ENCODE measurements around the gene GALNTL6.

The GALNTL6 gene

DNA sequence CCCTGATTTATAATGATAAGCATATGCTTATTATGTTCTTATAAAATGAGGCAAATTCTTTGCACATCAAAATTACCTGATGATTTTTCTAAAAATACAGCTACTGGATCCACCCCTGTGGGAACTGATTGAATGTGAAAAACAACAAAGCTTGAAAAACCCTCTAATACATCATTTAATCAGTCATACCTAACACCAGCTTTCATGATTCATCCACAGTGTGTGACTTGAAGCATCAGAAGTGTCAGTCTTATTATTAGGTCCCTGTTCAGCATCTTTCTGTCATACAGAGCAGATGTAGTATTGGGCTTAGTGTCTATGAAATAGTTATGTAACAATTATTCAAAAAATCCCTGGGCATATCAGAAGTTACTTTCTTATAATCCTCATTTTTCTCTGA, 684.1 kb downstream of the GALNTL6 start:
- TF ChIP-seq, protein P1, sequence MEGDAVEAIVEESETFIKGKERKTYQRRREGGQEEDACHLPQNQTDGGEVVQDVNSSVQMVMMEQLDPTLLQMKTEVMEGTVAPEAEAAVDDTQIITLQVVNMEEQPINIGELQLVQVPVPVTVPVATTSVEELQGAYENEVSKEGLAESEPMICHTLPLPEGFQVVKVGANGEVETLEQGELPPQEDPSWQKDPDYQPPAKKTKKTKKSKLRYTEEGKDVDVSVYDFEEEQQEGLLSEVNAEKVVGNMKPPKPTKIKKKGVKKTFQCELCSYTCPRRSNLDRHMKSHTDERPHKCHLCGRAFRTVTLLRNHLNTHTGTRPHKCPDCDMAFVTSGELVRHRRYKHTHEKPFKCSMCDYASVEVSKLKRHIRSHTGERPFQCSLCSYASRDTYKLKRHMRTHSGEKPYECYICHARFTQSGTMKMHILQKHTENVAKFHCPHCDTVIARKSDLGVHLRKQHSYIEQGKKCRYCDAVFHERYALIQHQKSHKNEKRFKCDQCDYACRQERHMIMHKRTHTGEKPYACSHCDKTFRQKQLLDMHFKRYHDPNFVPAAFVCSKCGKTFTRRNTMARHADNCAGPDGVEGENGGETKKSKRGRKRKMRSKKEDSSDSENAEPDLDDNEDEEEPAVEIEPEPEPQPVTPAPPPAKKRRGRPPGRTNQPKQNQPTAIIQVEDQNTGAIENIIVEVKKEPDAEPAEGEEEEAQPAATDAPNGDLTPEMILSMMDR (IDR thresholded peaks at IDR 0.05; ENCODE audit: insufficient read depth, low read length, poor library complexity, severe bottlenecking), result no peak
- H3K4me3 ChIP-seq (replicated peaks; ENCODE audit: low read depth, low read length), result no peak overlapping the region
- DNase-seq (ENCODE audit: extremely low read depth, insufficient read length), result no peak
- H3K27me3 ChIP-seq (replicated peaks; ENCODE audit: control insufficient read depth, insufficient read depth, low read length), result no peaks in the 10 kb centered on the region
- H3K36me3 ChIP-seq (ENCODE audit: control insufficient read depth, insufficient read depth, low read length), result no peaks in the 10 kb centered on the region

DNA sequence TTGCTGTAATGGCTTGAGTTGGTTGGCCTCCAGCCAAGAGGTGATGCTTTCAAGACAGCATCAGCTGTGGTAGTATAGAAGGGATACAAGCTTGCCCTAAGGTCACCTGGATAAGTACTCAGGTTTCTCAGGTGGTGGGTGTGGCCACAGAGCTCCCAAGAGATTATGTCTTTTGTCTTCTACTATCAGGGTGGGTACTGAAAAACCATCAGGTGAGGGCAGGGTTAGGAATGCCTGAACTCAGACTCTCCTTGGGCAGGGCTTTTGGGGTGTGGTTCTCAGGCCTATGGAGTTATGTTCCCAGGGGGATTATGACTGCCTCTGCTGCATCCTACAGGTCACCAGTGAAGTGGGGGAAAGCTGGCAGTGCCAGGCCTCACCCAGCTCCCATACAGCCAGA, 700.8 kb downstream of the GALNTL6 start:
- H3K36me3 ChIP-seq (ENCODE audit: control insufficient read depth, insufficient read depth, low read length), result no peaks in the 10 kb centered on the region
- DNase-seq (ENCODE audit: extremely low read depth, insufficient read length), result no peak
- no peak overlapping the region for H3K4me3 ChIP-seq (replicated peaks; ENCODE audit: low read depth, low read length)
- no peaks in the 10 kb centered on the region for H3K27me3 ChIP-seq (replicated peaks; ENCODE audit: control insufficient read depth, insufficient read depth, low read length)
- TF ChIP-seq, protein P1 (IDR thresholded peaks at IDR 0.05; ENCODE audit: insufficient read depth, low read length, poor library complexity, severe bottlenecking), result no peak

DNA sequence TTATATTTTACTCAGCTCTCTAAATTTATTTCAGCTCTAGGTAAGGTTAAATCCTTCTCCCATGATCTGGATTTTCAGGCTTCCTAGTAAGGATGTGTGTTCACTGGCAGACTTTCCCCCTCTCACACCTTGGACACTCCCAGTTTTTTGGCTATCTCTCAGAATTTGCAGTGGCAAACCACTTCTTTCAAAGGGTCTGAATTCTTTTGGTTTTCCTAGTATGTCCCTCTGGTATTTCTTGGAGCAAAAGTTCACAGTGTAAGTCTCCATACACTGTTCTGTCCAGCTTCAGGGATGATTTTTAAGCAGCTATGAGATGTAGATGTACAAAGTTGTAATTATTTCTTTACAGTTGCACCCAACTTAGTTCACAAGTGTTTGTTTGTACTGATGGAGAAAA, 701.6 kb downstream of the GALNTL6 start:
- DNase-seq (ENCODE audit: extremely low read depth, insufficient read length), result no peak

DNA sequence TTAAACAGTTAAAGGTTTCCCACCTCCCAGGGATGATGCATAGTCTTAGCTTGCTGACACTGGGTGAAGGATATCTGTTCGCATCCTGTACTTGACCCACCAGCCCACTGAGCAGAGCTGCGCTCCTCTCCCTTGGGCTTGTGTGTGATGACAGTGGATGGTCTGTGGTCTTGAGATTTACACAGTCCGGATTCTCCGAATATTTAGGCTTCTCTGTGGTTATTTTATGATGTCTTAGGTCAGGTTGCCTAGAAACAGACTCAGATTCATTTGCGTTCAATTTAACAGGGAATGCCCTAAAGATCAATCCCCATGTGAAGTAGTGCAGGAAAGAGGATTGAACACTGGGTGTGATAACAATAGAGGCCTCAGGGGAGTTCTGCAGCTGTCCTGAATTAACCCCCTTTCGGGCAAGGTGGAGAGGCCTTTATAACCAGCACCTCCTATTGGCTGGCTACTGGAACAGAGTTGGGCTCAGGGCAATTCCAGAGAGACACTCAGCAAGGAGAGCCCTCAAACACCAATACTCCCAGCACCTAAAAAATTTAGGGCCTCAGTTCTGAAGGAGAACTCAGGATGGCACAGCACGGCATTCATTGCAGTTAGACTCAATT, 702.2 kb downstream of the GALNTL6 start:
- no peaks in the 10 kb centered on the region for H3K27me3 ChIP-seq (replicated peaks; ENCODE audit: control insufficient read depth, insufficient read depth, low read length)
- DNase-seq (ENCODE audit: extremely low read depth, insufficient read length), result no peak
- H3K4me3 ChIP-seq (replicated peaks; ENCODE audit: low read depth, low read length), result no peak overlapping the region
- no peaks in the 10 kb centered on the region for H3K36me3 ChIP-seq (ENCODE audit: control insufficient read depth, insufficient read depth, low read length)
- TF ChIP-seq, protein P1 (IDR thresholded peaks at IDR 0.05; ENCODE audit: insufficient read depth, low read length, poor library complexity, severe bottlenecking), result no peak

More for the DNA sequence above, 701.6 kb downstream of the GALNTL6 start:
- TF ChIP-seq, protein P1 (IDR thresholded peaks at IDR 0.05; ENCODE audit: insufficient read depth, low read length, poor library complexity, severe bottlenecking), result no peak
- no peak overlapping the region for H3K4me3 ChIP-seq (replicated peaks; ENCODE audit: low read depth, low read length)
- H3K36me3 ChIP-seq (ENCODE audit: control insufficient read depth, insufficient read depth, low read length), result no peaks in the 10 kb centered on the region
- no peaks in the 10 kb centered on the region for H3K27me3 ChIP-seq (replicated peaks; ENCODE audit: control insufficient read depth, insufficient read depth, low read length)

DNA sequence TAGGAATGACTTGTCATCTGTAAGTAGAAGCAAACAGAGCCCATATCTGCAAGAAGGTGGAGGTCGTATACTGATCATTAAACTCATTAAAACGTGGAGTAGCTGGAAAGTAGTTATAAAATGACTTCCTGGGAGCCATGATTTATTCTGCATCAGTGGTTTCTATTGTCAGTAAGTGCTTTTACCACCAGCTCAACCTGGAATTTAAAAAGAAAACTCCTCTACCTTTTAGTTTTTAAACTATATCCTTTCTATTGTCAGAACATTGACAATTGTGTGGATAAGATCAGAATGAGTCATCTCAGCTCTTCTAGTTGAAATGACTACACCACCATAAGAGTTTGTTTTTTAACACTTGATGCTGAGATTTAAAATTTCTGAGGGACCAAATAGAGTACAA, 704.2 kb downstream of the GALNTL6 start:
- no peaks in the 10 kb centered on the region for H3K36me3 ChIP-seq (ENCODE audit: control insufficient read depth, insufficient read depth, low read length)
- no peak for DNase-seq (ENCODE audit: extremely low read depth, insufficient read length)
- TF ChIP-seq, protein P1 (IDR thresholded peaks at IDR 0.05; ENCODE audit: insufficient read depth, low read length, poor library complexity, severe bottlenecking), result no peak
- no peak overlapping the region for H3K4me3 ChIP-seq (replicated peaks; ENCODE audit: low read depth, low read length)
- no peaks in the 10 kb centered on the region for H3K27me3 ChIP-seq (replicated peaks; ENCODE audit: control insufficient read depth, insufficient read depth, low read length)

DNA sequence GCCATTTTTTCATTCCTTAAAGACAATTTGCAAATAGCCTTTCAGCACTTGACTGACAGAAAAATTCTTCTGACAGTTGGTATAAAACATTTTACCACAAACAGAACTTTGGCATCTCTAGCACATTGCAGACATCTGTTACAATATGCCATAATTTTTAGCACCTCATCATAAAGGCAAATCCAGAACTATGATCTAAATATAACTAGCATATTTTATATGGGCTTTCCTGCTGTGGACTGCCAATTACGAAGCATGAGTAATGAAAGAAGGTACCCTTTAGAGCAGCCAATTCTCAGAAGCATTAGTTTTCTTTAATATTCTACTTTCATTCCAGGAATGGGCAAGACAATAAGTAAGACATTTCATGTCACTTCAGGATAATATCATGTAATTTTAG, 708.0 kb downstream of the GALNTL6 start:
- H3K4me3 ChIP-seq (replicated peaks; ENCODE audit: low read depth, low read length), result no peak overlapping the region
- no peaks in the 10 kb centered on the region for H3K27me3 ChIP-seq (replicated peaks; ENCODE audit: control insufficient read depth, insufficient read depth, low read length)
- TF ChIP-seq, protein P1 (IDR thresholded peaks at IDR 0.05; ENCODE audit: insufficient read depth, low read length, poor library complexity, severe bottlenecking), result no peak
- H3K36me3 ChIP-seq (ENCODE audit: control insufficient read depth, insufficient read depth, low read length), result no peaks in the 10 kb centered on the region
- DNase-seq (ENCODE audit: extremely low read depth, insufficient read length), result no peak
